ENCODE results near the gene FBN3. TPM values are rescaled to one million over a fixed set of nuclear protein-coding genes. Genes with fewer than 3 reads are reported as not detected.

FBN3 gene
- total and polyA plus RNA-seq, 2 experiments from 2014 or later = 5.6 to 15.1 TPM

- no peaks in the 10 kb centered on the region for H3K36me3 ChIP-seq
- no peaks in the 10 kb centered on the region for H3K9me3 ChIP-seq (ENCODE audit: low read depth)
- H3K4me1 ChIP-seq (ENCODE audit: low read depth) = no peaks in the 10 kb centered on the region
- TF ChIP-seq CTCF (IDR thresholded peaks at IDR 0.05; ENCODE audit: low read depth, low read length) = no peak
- no peak for DNase-seq (ENCODE audit: low read depth in 1 of 2, low spot score in 1 of 2)
- no peak overlapping the region for H3K27ac ChIP-seq
- H3K27me3 ChIP-seq = no peaks in the 10 kb centered on the region
- no peak overlapping the region for H3K4me3 ChIP-seq
These were observed 34.9 kb upstream of the FBN3 start for GRCh38 chr19:8184274-8184673.

GRCh38 chr19:8180018-8180417 is 30.6 kb upstream of the FBN3 start:
- H3K36me3 ChIP-seq = no peaks in the 10 kb centered on the region
- no peak for DNase-seq (ENCODE audit: low read depth in 1 of 2, low spot score in 1 of 2)
- no peak overlapping the region for H3K4me3 ChIP-seq
- no peaks in the 10 kb centered on the region for H3K9me3 ChIP-seq (ENCODE audit: low read depth)
- no peaks in the 10 kb centered on the region for H3K4me1 ChIP-seq (ENCODE audit: low read depth)
- TF ChIP-seq CTCF (IDR thresholded peaks at IDR 0.05; ENCODE audit: low read depth, low read length) = no peak
- no peak overlapping the region for H3K27ac ChIP-seq
- no peaks in the 10 kb centered on the region for H3K27me3 ChIP-seq

- H3K9me3 ChIP-seq (ENCODE audit: low read depth) = no peaks in the 10 kb centered on the region
- no peaks in the 10 kb centered on the region for H3K27me3 ChIP-seq
- no peak overlapping the region for H3K27ac ChIP-seq
- H3K4me1 ChIP-seq (ENCODE audit: low read depth) = no peaks in the 10 kb centered on the region
- no peak for TF ChIP-seq CTCF (IDR thresholded peaks at IDR 0.05; ENCODE audit: low read depth, low read length)
- DNase-seq (ENCODE audit: low read depth in 1 of 2, low spot score in 1 of 2) = no peak
- no peaks in the 10 kb centered on the region for H3K36me3 ChIP-seq
- no peak overlapping the region for H3K4me3 ChIP-seq
These were observed 25.3 kb upstream of the FBN3 start for GRCh38 chr19:8174706-8175105.

GRCh38 chr19:8168537-8168936 is 19.1 kb upstream of the FBN3 start:
- Histone ChIP-seq H3K27ac (no peak overlapping the region), H3K27me3 (no peaks in the 10 kb centered on the region), H3K4me3 (no peak overlapping the region), H3K4me1 (ENCODE audit: low read depth) (no peaks in the 10 kb centered on the region), H3K36me3 (no peaks in the 10 kb centered on the region), H3K9me3 (ENCODE audit: low read depth) (no peaks in the 10 kb centered on the region)
- TF ChIP-seq CTCF (IDR thresholded peaks at IDR 0.05; ENCODE audit: low read depth, low read length) = no peak
- DNase-seq (ENCODE audit: low read depth in 1 of 2, low spot score in 1 of 2) = no peak

GRCh38 chr19:8167985-8168384 is 18.6 kb upstream of the FBN3 start:
- H3K27me3 ChIP-seq = no peaks in the 10 kb centered on the region

More at GRCh38 chr19:8167985-8168384, 18.6 kb upstream of the FBN3 start:
- no peak for TF ChIP-seq CTCF (IDR thresholded peaks at IDR 0.05; ENCODE audit: low read depth, low read length)
- Histone ChIP-seq H3K4me1 (ENCODE audit: low read depth) (no peaks in the 10 kb centered on the region), H3K4me3 (no peak overlapping the region), H3K36me3 (no peaks in the 10 kb centered on the region), H3K9me3 (ENCODE audit: low read depth) (no peaks in the 10 kb centered on the region), H3K27ac (no peak overlapping the region)
- no peak for DNase-seq (ENCODE audit: low read depth in 1 of 2, low spot score in 1 of 2)

Data from cardiac muscle cell (in vitro differentiated cells and primary cell).